Measurements from ENCODE around the gene TRIM72.
A peak's percentile ranks its signal among the peaks of the same experiment; 100 is the strongest.
"Not testable (repeated sequence)": the region's sequence is repeated elsewhere in the genome, so short reads cannot be mapped to it uniquely, and the experiment has no call there.

The TRIM72 gene, protein sequence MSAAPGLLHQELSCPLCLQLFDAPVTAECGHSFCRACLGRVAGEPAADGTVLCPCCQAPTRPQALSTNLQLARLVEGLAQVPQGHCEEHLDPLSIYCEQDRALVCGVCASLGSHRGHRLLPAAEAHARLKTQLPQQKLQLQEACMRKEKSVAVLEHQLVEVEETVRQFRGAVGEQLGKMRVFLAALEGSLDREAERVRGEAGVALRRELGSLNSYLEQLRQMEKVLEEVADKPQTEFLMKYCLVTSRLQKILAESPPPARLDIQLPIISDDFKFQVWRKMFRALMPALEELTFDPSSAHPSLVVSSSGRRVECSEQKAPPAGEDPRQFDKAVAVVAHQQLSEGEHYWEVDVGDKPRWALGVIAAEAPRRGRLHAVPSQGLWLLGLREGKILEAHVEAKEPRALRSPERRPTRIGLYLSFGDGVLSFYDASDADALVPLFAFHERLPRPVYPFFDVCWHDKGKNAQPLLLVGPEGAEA

GRCh38 chr16:31213877-31214707 is at the start of gene TRIM72:
Gene TRIM72, plus strand, starts transcription at chr16:31214119. Its CDS starts 620 bp downstream, at chr16:31214739.
- peak within 1 kb of the TSS; percentile 55 for H3K4me3 ChIP-seq (ENCODE audit: low read depth, low read length)

GRCh38 chr16:31167315-31167714 is 46.6 kb upstream of the TRIM72 start:
- no peak for TF ChIP-seq CTCF (IDR thresholded peaks at IDR 0.05; ENCODE audit: low read depth, low read length)
- no peak overlapping the region for H3K4me3 ChIP-seq (ENCODE audit: low read depth, low read length)

More at GRCh38 chr16:31213877-31214707, at the start of gene TRIM72:
- TF ChIP-seq CTCF (IDR thresholded peaks at IDR 0.05; ENCODE audit: low read depth, low read length): no peak

GRCh38 chr16:31168848-31169247 is 45.1 kb upstream of the TRIM72 start:
- H3K4me3 ChIP-seq (ENCODE audit: low read depth, low read length): no peak overlapping the region
- no peak for TF ChIP-seq CTCF (IDR thresholded peaks at IDR 0.05; ENCODE audit: low read depth, low read length)

- not testable (repeated sequence) for H3K4me3 ChIP-seq (ENCODE audit: low read depth, low read length)
Observed at GRCh38 chr16:31170048-31170447, 43.9 kb upstream of the TRIM72 start.

- no peak overlapping the region for H3K4me3 ChIP-seq (ENCODE audit: low read depth, low read length)
- TF ChIP-seq CTCF (IDR thresholded peaks at IDR 0.05; ENCODE audit: low read depth, low read length): no peak
Observed at GRCh38 chr16:31177136-31177535, 36.8 kb upstream of the TRIM72 start.

DNA sequence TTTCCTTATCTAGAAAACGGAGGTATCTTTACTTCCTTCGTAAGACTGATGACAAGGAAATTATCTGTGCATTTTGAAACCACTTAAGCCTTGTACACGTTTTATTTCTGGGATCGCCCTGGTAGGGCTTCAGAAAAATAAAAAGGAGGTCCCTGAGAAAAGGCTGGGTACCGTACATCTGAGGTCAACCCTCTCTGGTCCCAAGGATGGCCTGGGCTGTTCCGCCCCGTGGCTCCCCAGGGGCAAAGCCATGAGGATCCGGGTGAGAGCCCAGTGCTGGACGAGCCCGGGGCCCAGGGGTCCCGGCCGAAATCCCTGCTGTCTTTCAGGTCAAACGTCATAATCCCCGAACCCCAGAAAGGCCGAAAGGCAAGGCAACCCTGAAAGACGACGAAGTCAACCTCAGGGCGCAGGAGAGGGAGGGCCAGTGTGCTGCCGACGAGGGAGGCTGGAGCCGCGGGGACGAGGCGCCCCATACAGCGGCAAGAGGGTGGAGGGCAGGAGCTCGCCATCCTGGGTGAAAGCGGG is 34.6 kb upstream of the TRIM72 start:
- TF ChIP-seq CTCF (IDR thresholded peaks at IDR 0.05; ENCODE audit: low read depth, low read length): no peak

GRCh38 chr16:31179747-31180459 is 34.0 kb upstream of the TRIM72 start, which contains the start of gene FUS:
Gene FUS, plus strand, starts transcription at chr16:31180139. Its CDS starts 76 bp downstream, at chr16:31180215.
- TF ChIP-seq CTCF (IDR thresholded peaks at IDR 0.05; ENCODE audit: low read depth, low read length): no peak
- H3K4me3 ChIP-seq (ENCODE audit: low read depth, low read length): peak within 1 kb of the TSS; percentile 95

More for the DNA sequence above, 34.6 kb upstream of the TRIM72 start:
- peak overlapping the region; percentile 95 for H3K4me3 ChIP-seq (ENCODE audit: low read depth, low read length)
